ENCODE data around the gene RNASE4.
A peak's percentile ranks its signal among the peaks of the same experiment; 100 is the strongest.
"Not testable (repeated sequence)": the region's sequence is repeated elsewhere in the genome, so short reads cannot be mapped to it uniquely, and the experiment has no call there.

The RNASE4 gene

GRCh38 chr14:20683891-20684661 lies at the start of gene RNASE4:
RNASE4 (plus strand) TSS chr14:20684560; CDS start chr14:20699372, 14,812 bp downstream.
- TF ChIP-seq CTCF (IDR thresholded peaks at IDR 0.05; ENCODE audit: low read depth, low read length): no peak
- H3K4me3 ChIP-seq (ENCODE audit: low read depth, low read length): peak within 1 kb of the TSS; percentile 82

GRCh38 chr14:20641591-20641990 lies 42.8 kb upstream of the RNASE4 start, which contains the start of gene OR6S1:
OR6S1 (minus strand) TSS chr14:20641691; CDS start chr14:20641691, 0 bp downstream.
- TF ChIP-seq CTCF (IDR thresholded peaks at IDR 0.05; ENCODE audit: low read depth, low read length): no peak

GRCh38 chr14:20642182-20642581 lies 42.2 kb upstream of the RNASE4 start:
- TF ChIP-seq CTCF (IDR thresholded peaks at IDR 0.05; ENCODE audit: low read depth, low read length): no peak
- H3K4me3 ChIP-seq (ENCODE audit: low read depth, low read length): no peak overlapping the region

More at GRCh38 chr14:20641591-20641990, 42.8 kb upstream of the RNASE4 start, which contains the start of gene OR6S1:
- H3K4me3 ChIP-seq (ENCODE audit: low read depth, low read length): no peak within 1 kb of the TSS

GRCh38 chr14:20642755-20643154 lies 41.6 kb upstream of the RNASE4 start:
- H3K4me3 ChIP-seq (ENCODE audit: low read depth, low read length): not testable (repeated sequence)

GRCh38 chr14:20644520-20644919 lies 39.8 kb upstream of the RNASE4 start:
- no peak overlapping the region for H3K4me3 ChIP-seq (ENCODE audit: low read depth, low read length)
- TF ChIP-seq CTCF (IDR thresholded peaks at IDR 0.05; ENCODE audit: low read depth, low read length): no peak

GRCh38 chr14:20645481-20645880 lies 38.9 kb upstream of the RNASE4 start:
- H3K4me3 ChIP-seq (ENCODE audit: low read depth, low read length): no peak overlapping the region
- no peak for TF ChIP-seq CTCF (IDR thresholded peaks at IDR 0.05; ENCODE audit: low read depth, low read length)

- TF ChIP-seq CTCF (IDR thresholded peaks at IDR 0.05; ENCODE audit: low read depth, low read length): no peak
- no peak overlapping the region for H3K4me3 ChIP-seq (ENCODE audit: low read depth, low read length)
These were observed 31.1 kb upstream of the RNASE4 start for GRCh38 chr14:20652996-20653975.

Data from WI38 (cell line).